Endothelial cell of umbilical vein (primary cell): ENCODE data around the gene PPP4R4. TPM values are rescaled to one million over a fixed set of nuclear protein-coding genes. Genes with fewer than 3 reads are reported as not detected.

ENCODE experiments used
- BruUV-seq: library from RNA; stranded (reverse); fragments of 400-500 nt; replicated peaks from 2 replicates; lab custom pipeline; 2021; lab: Mats Ljungman, UMichigan
- CTCF ChIA-PET: fragments of 300-600, 350-600 bp; sonication (Branson Sonifier 250); formaldehyde crosslinking; loops from one replicate; lab custom pipeline; 2021; ENCODE audit warnings: antibody characterized with exemption, inconsistent platforms; lab: Charles Lee
- POLR2A ChIA-PET: fragments of 300-600, 350-600 bp; sonication (Branson Sonifier 250); formaldehyde crosslinking; loops from one replicate; lab custom pipeline; 2021; ENCODE audit warnings: antibody characterized with exemption, inconsistent platforms; lab: Charles Lee
- DNase-seq: peaks from one replicate; pipeline ENCODE4 v3.0.0-alpha.2; 2011; ENCODE audit warnings: low read depth, low spot score
- FAIRE-seq: peaks from 2 replicates; lab custom pipeline; 2011; peaks lifted over from hg19 to GRCh38; lab: Jason Lieb, UNC
- H2AFZ ChIP-seq: 2 replicates; pipeline ENCODE4 v1.6.0; 2012; ENCODE audit warnings: low read depth, low read length, control low read depth, inconsistent platforms
- H3K27ac ChIP-seq: 2 replicates; pipeline ENCODE4 v1.5.1; 2011; ENCODE audit warnings: low read depth, mild to moderate bottlenecking, control low read depth, low read length, moderate library complexity; ENCODE audit not compliant: insufficient read depth
- H3K27me3 ChIP-seq, 2 experiments: 2 replicates each; pipeline versions ENCODE4 v1.6.0 to v1.6.1; 2011; ENCODE audit warnings: low read length in 2 of 2, mixed read lengths in 1 of 2; ENCODE audit not compliant: control insufficient read depth in 2 of 2, insufficient read depth in 2 of 2
- H3K36me3 ChIP-seq, 2 experiments: 2 replicates in 1 of 2; 3 replicates in 1 of 2; pipeline ENCODE4 v1.5.1; 2011; ENCODE audit warnings: low read length in 2 of 2, mild to moderate bottlenecking in 1 of 2, moderate library complexity in 1 of 2; ENCODE audit not compliant: control insufficient read depth in 2 of 2, insufficient read depth in 2 of 2; ENCODE audit errors: extremely low read depth in 1 of 2
- H3K4me1 ChIP-seq: 3 replicates; pipeline ENCODE4 v1.5.1; 2011; ENCODE audit warnings: mild to moderate bottlenecking, low read length; ENCODE audit not compliant: control insufficient read depth, insufficient read depth; ENCODE audit errors: extremely low read depth
- H3K4me2 ChIP-seq: 2 replicates; pipeline ENCODE4 v1.6.1; 2011; ENCODE audit warnings: low read length, control low read depth, mixed read lengths; ENCODE audit not compliant: insufficient read depth
- H3K4me3 ChIP-seq, 3 experiments: fragments of 200-600 bp in 1 of 3; sonication (generic), shearing (Covaris generic) in 1 of 3; replicated peaks in 1 of 3; 2 replicates each; pipeline ENCODE4 v1.5.1; 2011 to 2016; ENCODE audit warnings: control low read depth in 3 of 3, low read length in 3 of 3, mild to moderate bottlenecking in 2 of 3, inconsistent platforms in 1 of 3, low read depth in 1 of 3, moderate library complexity in 1 of 3; ENCODE audit not compliant: insufficient read depth in 1 of 3
- H3K79me2 ChIP-seq: 2 replicates; pipeline ENCODE4 v1.6.0; 2012; ENCODE audit warnings: low read length, inconsistent platforms; ENCODE audit not compliant: control insufficient read depth, insufficient read depth
- H3K9ac ChIP-seq: replicated peaks from 2 replicates; pipeline ENCODE3; 2011; ENCODE audit warnings: low read length, control low read depth; ENCODE audit not compliant: insufficient read depth; ENCODE audit errors: extremely low read depth
- H3K9me1 ChIP-seq: replicated peaks from 3 replicates; pipeline ENCODE4 v1.6.0; 2011; ENCODE audit warnings: mild to moderate bottlenecking, low read length; ENCODE audit not compliant: control insufficient read depth, insufficient read depth; ENCODE audit errors: extremely low read depth
- H3K9me3 ChIP-seq: replicated peaks from 2 replicates; pipeline ENCODE4 v1.5.1; 2012; ENCODE audit warnings: low read length, inconsistent platforms; ENCODE audit not compliant: control insufficient read depth, insufficient read depth
- H4K20me1 ChIP-seq: replicated peaks from 2 replicates; pipeline ENCODE3; 2011; ENCODE audit warnings: mild to moderate bottlenecking, low read length; ENCODE audit not compliant: control insufficient read depth, insufficient read depth; ENCODE audit errors: extremely low read depth
- FOS ChIP-seq: IDR thresholded peaks from 2 replicates; pipeline ENCODE4 v1.6.1; 2011; ENCODE audit warnings: mild to moderate bottlenecking, low read length, moderate library complexity, borderline replicate concordance; ENCODE audit not compliant: insufficient read depth
- MYC ChIP-seq: IDR thresholded peaks from one replicate; pipeline ENCODE4 v1.6.1; 2011; ENCODE audit warnings: mild to moderate bottlenecking, low read depth, low read length
- POLR2AphosphoS5 ChIP-seq: IDR thresholded peaks from 2 replicates; pipeline ENCODE4 v1.6.1; 2012; ENCODE audit warnings: low read depth, mild to moderate bottlenecking, control low read depth, low read length, moderate library complexity; ENCODE audit not compliant: insufficient read depth
- dilution Hi-C: fragments of 300-500 bp; cut with MboI; formaldehyde crosslinking; loops from one replicate; pipeline ENCODE4 v1.15.0; 2019; ENCODE audit warnings: low sequenced_read_pairs; ENCODE audit not compliant: extremely low pct_ligation_motif_present
- intact Hi-C: fragments of 100-400 bp; cut with micrococcal nuclease; formaldehyde crosslinking; loops from one replicate; pipeline ENCODE4 v1.10.0; 2022
- polyA plus RNA-seq, 4 experiments: library from polyadenylated mRNA; depleted of rRNA in 3 of 4; stranded (reverse) in 3 of 4; unstranded in 1 of 4; fragments of >200 nt; gene quantifications; 2 replicates each; pipeline versions ENCODE4 v1.2.1 to v1.2.3, GENCODE V29; 2011 to 2012; ENCODE audit warnings: missing spikeins in 1 of 4
- total RNA-seq: library from RNA; stranded (reverse); gene quantifications from 2 replicates; pipeline ENCODE4 v1.2.3, GENCODE V29; 2021
- TF ChIP-seq, protein P1 (sequence below): IDR thresholded peaks from 2 replicates; pipeline ENCODE4 v1.6.1; 2011; ENCODE audit not compliant: insufficient read depth, insufficient read length
- TF ChIP-seq, protein P2 (sequence below), 2 donors: IDR thresholded peaks; 1 replicate in 1 of 2; 2 replicates in 1 of 2; pipeline ENCODE4 v1.5.1; 2011; ENCODE audit warnings: low read length in 2 of 2, mild to moderate bottlenecking in 2 of 2, moderate library complexity in 2 of 2, control low read depth in 1 of 2, inconsistent platforms in 1 of 2, low read depth in 1 of 2; ENCODE audit not compliant: insufficient read depth in 1 of 2; ENCODE audit errors: extremely low read depth in 1 of 2

The PPP4R4 gene
- total and polyA plus RNA-seq, 2 donors (not counting 3 experiments of a cell fraction or from before 2014, with no cell fraction given): not detected

DNA sequence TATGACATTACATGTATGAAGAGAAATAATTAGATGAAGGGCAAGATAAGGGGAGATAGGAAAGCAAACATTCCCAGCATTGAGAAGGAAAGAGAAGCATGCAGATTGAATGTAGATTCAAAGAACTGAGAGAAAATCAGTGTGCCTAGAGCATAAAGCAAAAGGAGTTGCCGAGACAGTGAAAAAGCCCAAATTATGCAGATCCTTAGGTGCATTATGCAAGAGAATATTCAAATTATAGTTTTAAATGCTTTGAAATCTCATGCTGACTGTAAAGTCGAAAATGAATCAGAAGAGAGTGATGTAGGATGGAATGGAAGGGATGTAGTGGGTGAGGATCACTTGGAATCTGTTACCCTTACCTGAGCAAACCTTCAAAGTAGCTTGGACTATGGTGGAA is 49.9 kb downstream of the PPP4R4 start:
- Histone ChIP-seq H3K9ac (no peak overlapping the region), H3K4me2 (no peak overlapping the region), H4K20me1 (no peaks in the 10 kb centered on the region), H2AFZ (no peak overlapping the region), H3K27me3 (no peaks in the 10 kb centered on the region), H3K79me2 (no peaks in the 10 kb centered on the region), H3K9me3 (no peaks in the 10 kb centered on the region), H3K4me3 (no peak overlapping the region), H3K27ac (no peak overlapping the region), H3K4me1 (no peaks in the 10 kb centered on the region), H3K36me3 (no peaks in the 10 kb centered on the region), H3K9me1 (no peaks in the 10 kb centered on the region)
- no peak for DNase-seq
- dilution Hi-C loops (no loop called here), intact Hi-C loops (no loop called here)
- TF ChIP-seq, protein P1, sequence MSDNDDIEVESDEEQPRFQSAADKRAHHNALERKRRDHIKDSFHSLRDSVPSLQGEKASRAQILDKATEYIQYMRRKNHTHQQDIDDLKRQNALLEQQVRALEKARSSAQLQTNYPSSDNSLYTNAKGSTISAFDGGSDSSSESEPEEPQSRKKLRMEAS: no peak
- TF ChIP-seq FOS (no peak), POLR2AphosphoS5 (no peak), MYC (no peak)
- TF ChIP-seq, protein P2, sequence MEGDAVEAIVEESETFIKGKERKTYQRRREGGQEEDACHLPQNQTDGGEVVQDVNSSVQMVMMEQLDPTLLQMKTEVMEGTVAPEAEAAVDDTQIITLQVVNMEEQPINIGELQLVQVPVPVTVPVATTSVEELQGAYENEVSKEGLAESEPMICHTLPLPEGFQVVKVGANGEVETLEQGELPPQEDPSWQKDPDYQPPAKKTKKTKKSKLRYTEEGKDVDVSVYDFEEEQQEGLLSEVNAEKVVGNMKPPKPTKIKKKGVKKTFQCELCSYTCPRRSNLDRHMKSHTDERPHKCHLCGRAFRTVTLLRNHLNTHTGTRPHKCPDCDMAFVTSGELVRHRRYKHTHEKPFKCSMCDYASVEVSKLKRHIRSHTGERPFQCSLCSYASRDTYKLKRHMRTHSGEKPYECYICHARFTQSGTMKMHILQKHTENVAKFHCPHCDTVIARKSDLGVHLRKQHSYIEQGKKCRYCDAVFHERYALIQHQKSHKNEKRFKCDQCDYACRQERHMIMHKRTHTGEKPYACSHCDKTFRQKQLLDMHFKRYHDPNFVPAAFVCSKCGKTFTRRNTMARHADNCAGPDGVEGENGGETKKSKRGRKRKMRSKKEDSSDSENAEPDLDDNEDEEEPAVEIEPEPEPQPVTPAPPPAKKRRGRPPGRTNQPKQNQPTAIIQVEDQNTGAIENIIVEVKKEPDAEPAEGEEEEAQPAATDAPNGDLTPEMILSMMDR (IDR thresholded peaks at IDR 0.05; ENCODE audit: extremely low read depth in 1 of 2, insufficient read depth in 1 of 2, low read depth in 1 of 2, low read length in 2 of 2): no peak
- ChIA-PET CTCF (no interaction called here), POLR2A (no interaction called here)
- FAIRE-seq: no peak
- no TSS peak for BruUV-seq
